Measurements from ENCODE around the gene KCNJ1. TPM values are rescaled to one million over a fixed set of nuclear protein-coding genes. Genes with fewer than 3 reads are reported as not detected.

Gene KCNJ1
- total and polyA plus RNA-seq, 10 of the 15 experiments (the other 5 are each of a cell fraction or from before 2014, with no cell fraction given): not detected

DNA sequence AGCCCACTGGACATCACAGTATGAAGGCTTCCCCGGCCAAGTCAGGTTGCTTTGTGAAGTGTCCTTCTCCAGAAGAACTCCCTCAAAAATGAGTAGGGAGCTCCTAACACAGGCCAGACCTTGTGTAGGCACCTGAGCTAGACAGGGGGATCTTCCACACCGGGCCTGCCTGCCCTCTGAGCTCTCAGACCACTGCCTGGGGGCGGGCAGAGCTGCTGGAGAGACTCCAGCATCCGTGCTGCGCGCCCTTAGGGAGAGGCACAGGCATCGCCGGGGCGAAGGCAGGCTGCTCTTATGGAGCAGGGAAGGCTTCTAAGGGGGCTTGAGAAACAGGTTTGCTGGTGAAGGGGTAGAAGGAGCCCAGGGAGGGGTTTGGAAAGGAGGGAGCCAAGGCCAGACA lies 28.4 kb upstream of the KCNJ1 start:
- peaks cover 6% of the 10 kb centered on the region for H3K4me1 ChIP-seq (ENCODE audit: control insufficient read depth, insufficient read depth, low read length)
- BruUV-seq (replicated peaks): no TSS peak
- ChIA-PET POLR2A (no interaction called here), SMC1A (ENCODE audit: uncharacterized antibody, unreplicated experiment) (no interaction called here), CTCF (interaction anchor here (1.8 kb wide), 1 partner anchor 11 kb away, joined by 6 read pairs; no protein-coding TSS in a partner anchor), RAD21 (ENCODE audit: unreplicated experiment) (no interaction called here)
- 67% methylated on average over 9 of the region's 9 CpGs for WGBS (ENCODE audit: insufficient coverage, insufficient replicate concordance, low lambda C conversion rate, missing lambda C conversion rate)
- H3K27me3 ChIP-seq (replicated peaks in 1 of 2; ENCODE audit: control insufficient read depth in 2 of 2, insufficient read depth in 2 of 2, low read length in 1 of 2): peaks cover 2 to 9% of the 10 kb centered on the region in 2 experiments; a peak in 3 of 4 replicates
- H3K9me3 ChIP-seq (replicated peaks; ENCODE audit: control insufficient read depth, insufficient read depth, low read length): no peaks in the 10 kb centered on the region
- no peaks in the 10 kb centered on the region for H3K79me2 ChIP-seq (ENCODE audit: control insufficient read depth, insufficient read depth, low read length)
- ATAC-seq: no peak
- TF ChIP-seq MYC (IDR thresholded peaks at IDR 0.05; ENCODE audit: insufficient read depth, insufficient read length, insufficient replicate concordance, low read length, severe bottlenecking) (no peak), SMAD1 (IDR thresholded peaks at IDR 0.05; ENCODE audit: low read depth, partially characterized antibody) (no peak), POLR2A (IDR thresholded peaks at IDR 0.05; ENCODE audit: low read depth, low read length) (no peak)
- TF ChIP-seq, protein P1, sequence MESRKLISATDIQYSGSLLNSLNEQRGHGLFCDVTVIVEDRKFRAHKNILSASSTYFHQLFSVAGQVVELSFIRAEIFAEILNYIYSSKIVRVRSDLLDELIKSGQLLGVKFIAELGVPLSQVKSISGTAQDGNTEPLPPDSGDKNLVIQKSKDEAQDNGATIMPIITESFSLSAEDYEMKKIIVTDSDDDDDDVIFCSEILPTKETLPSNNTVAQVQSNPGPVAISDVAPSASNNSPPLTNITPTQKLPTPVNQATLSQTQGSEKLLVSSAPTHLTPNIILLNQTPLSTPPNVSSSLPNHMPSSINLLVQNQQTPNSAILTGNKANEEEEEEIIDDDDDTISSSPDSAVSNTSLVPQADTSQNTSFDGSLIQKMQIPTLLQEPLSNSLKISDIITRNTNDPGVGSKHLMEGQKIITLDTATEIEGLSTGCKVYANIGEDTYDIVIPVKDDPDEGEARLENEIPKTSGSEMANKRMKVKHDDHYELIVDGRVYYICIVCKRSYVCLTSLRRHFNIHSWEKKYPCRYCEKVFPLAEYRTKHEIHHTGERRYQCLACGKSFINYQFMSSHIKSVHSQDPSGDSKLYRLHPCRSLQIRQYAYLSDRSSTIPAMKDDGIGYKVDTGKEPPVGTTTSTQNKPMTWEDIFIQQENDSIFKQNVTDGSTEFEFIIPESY (IDR thresholded peaks at IDR 0.05): no peak
- TF ChIP-seq, protein P2, sequence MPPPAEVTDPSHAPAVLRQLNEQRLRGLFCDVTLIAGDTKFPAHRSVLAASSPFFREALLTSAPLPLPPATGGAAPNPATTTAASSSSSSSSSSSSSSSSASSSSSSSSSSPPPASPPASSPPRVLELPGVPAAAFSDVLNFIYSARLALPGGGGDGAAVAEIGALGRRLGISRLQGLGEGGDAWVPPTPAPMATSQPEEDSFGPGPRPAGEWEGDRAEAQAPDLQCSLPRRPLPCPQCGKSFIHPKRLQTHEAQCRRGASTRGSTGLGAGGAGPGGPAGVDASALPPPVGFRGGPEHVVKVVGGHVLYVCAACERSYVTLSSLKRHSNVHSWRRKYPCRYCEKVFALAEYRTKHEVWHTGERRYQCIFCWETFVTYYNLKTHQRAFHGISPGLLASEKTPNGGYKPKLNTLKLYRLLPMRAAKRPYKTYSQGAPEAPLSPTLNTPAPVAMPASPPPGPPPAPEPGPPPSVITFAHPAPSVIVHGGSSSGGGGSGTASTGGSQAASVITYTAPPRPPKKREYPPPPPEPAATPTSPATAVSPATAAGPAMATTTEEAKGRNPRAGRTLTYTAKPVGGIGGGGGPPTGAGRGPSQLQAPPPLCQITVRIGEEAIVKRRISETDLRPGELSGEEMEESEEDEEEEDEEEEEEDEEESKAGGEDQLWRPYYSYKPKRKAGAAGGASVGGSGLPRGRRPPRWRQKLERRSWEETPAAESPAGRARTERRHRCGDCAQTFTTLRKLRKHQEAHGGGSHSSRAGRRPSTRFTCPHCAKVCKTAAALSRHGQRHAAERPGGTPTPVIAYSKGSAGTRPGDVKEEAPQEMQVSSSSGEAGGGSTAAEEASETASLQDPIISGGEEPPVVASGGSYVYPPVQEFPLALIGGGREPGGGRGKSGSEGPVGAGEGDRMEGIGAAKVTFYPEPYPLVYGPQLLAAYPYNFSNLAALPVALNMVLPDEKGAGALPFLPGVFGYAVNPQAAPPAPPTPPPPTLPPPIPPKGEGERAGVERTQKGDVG (CRISPR knock-in tag; IDR thresholded peaks at IDR 0.05): no peak
- TF ChIP-seq, protein P3, sequence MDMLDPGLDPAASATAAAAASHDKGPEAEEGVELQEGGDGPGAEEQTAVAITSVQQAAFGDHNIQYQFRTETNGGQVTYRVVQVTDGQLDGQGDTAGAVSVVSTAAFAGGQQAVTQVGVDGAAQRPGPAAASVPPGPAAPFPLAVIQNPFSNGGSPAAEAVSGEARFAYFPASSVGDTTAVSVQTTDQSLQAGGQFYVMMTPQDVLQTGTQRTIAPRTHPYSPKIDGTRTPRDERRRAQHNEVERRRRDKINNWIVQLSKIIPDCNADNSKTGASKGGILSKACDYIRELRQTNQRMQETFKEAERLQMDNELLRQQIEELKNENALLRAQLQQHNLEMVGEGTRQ (IDR thresholded peaks at IDR 0.05; ENCODE audit: borderline replicate concordance, low read depth, low read length): no peak
- TF ChIP-seq, protein P4, sequence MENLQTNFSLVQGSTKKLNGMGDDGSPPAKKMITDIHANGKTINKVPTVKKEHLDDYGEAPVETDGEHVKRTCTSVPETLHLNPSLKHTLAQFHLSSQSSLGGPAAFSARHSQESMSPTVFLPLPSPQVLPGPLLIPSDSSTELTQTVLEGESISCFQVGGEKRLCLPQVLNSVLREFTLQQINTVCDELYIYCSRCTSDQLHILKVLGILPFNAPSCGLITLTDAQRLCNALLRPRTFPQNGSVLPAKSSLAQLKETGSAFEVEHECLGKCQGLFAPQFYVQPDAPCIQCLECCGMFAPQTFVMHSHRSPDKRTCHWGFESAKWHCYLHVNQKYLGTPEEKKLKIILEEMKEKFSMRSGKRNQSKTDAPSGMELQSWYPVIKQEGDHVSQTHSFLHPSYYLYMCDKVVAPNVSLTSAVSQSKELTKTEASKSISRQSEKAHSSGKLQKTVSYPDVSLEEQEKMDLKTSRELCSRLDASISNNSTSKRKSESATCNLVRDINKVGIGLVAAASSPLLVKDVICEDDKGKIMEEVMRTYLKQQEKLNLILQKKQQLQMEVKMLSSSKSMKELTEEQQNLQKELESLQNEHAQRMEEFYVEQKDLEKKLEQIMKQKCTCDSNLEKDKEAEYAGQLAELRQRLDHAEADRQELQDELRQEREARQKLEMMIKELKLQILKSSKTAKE (IDR thresholded peaks at IDR 0.05; ENCODE audit: low read depth, poor library complexity, severe bottlenecking): no peak
- TF ChIP-seq, protein P5, sequence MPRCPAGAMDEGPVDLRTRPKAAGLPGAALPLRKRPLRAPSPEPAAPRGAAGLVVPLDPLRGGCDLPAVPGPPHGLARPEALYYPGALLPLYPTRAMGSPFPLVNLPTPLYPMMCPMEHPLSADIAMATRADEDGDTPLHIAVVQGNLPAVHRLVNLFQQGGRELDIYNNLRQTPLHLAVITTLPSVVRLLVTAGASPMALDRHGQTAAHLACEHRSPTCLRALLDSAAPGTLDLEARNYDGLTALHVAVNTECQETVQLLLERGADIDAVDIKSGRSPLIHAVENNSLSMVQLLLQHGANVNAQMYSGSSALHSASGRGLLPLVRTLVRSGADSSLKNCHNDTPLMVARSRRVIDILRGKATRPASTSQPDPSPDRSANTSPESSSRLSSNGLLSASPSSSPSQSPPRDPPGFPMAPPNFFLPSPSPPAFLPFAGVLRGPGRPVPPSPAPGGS (IDR thresholded peaks at IDR 0.05; ENCODE audit: borderline replicate concordance, insufficient read depth, low read depth, low read length, poor library complexity, severe bottlenecking): no peak
- TF ChIP-seq, protein P6, sequence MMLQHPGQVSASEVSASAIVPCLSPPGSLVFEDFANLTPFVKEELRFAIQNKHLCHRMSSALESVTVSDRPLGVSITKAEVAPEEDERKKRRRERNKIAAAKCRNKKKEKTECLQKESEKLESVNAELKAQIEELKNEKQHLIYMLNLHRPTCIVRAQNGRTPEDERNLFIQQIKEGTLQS (IDR thresholded peaks at IDR 0.05; ENCODE audit: borderline replicate concordance, extremely low read depth, low read depth, low read length): no peak
- no peak overlapping the region for H3K9ac ChIP-seq (ENCODE audit: control insufficient read depth, insufficient read depth, low read length)
- DNase-seq (ENCODE audit: low read depth, low spot score): no peak
- H4K20me1 ChIP-seq (ENCODE audit: control insufficient read depth, insufficient read depth): no peaks in the 10 kb centered on the region
- in situ Hi-C loops (cut with MboI) (no loop called here), intact Hi-C loops (cut with micrococcal nuclease; ENCODE audit: unreplicated experiment) (no loop called here)
- FAIRE-seq: no peak
- H2AFZ ChIP-seq (ENCODE audit: control insufficient read depth, low read depth, low read length): no peak overlapping the region
- no peak overlapping the region for H3K27ac ChIP-seq (ENCODE audit: control insufficient read depth, insufficient read depth)
- H3K4me3 ChIP-seq: no peak overlapping the region
- no peaks in the 10 kb centered on the region for H3K36me3 ChIP-seq (ENCODE audit: control insufficient read depth in 2 of 2, insufficient read depth in 2 of 2, low read length in 1 of 2)
- no peak overlapping the region for H3K4me2 ChIP-seq (ENCODE audit: control insufficient read depth, insufficient read depth)

All from GM12878 (cell line).